Keratinocyte (primary cell): ENCODE measurements around the gene PDE11A. TPM values are rescaled to one million over a fixed set of nuclear protein-coding genes. Genes with fewer than 3 reads are reported as not detected.

Experiments used
- DNase-seq: peaks from one replicate; pipeline ENCODE4 v3.0.0-alpha.2; 2011; ENCODE audit warnings: low read depth, missing footprints, low spot score
- FAIRE-seq: peaks from 2 replicates; lab custom pipeline; 2011; peaks lifted over from hg19 to GRCh38; lab: Jason Lieb, UNC
- H2AFZ ChIP-seq: 2 replicates; pipeline ENCODE4 v1.6.0; 2012; ENCODE audit warnings: low read length, control low read depth, inconsistent platforms; ENCODE audit not compliant: control insufficient read depth
- H3K27ac ChIP-seq: 2 replicates; pipeline ENCODE4 v1.5.1; 2011; ENCODE audit warnings: low read length; ENCODE audit not compliant: control insufficient read depth, insufficient read depth
- H3K27me3 ChIP-seq: 3 replicates; pipeline ENCODE4 v1.6.0; 2011; ENCODE audit warnings: low read length; ENCODE audit not compliant: control insufficient read depth, insufficient read depth; ENCODE audit errors: extremely low read depth
- H3K36me3 ChIP-seq, 2 experiments: 2 replicates in 1 of 2; 3 replicates in 1 of 2; pipeline ENCODE4 v1.5.1; 2011; ENCODE audit warnings: low read length in 2 of 2, mild to moderate bottlenecking in 1 of 2; ENCODE audit not compliant: control insufficient read depth in 2 of 2, insufficient read depth in 2 of 2; ENCODE audit errors: extremely low read depth in 1 of 2
- H3K4me1 ChIP-seq: 3 replicates; pipeline ENCODE4 v1.5.1; 2011; ENCODE audit warnings: low read length; ENCODE audit not compliant: control insufficient read depth, insufficient read depth; ENCODE audit errors: extremely low read depth
- H3K4me2 ChIP-seq: 3 replicates; pipeline ENCODE4 v1.6.0; 2011; ENCODE audit warnings: low read depth, low read length; ENCODE audit not compliant: control insufficient read depth, insufficient read depth; ENCODE audit errors: extremely low read depth
- H3K4me3 ChIP-seq, 3 experiments: fragments of 200-600 bp in 1 of 3; sonication (generic) in 1 of 3; 2 replicates in 2 of 3; 3 replicates in 1 of 3; pipeline ENCODE4 v1.5.1; 2011 to 2016; ENCODE audit warnings: low read length in 3 of 3, mild to moderate bottlenecking in 3 of 3, control low read depth in 2 of 3, inconsistent platforms in 1 of 3, low read depth in 1 of 3, mixed read lengths in 1 of 3, mixed run types in 1 of 3, moderate library complexity in 1 of 3; ENCODE audit not compliant: control insufficient read depth in 2 of 3, insufficient read depth in 2 of 3; ENCODE audit errors: extremely low read depth in 1 of 3
- H3K79me2 ChIP-seq: 2 replicates; pipeline ENCODE4 v1.6.0; 2012; ENCODE audit warnings: low read length; ENCODE audit not compliant: control insufficient read depth, insufficient read depth
- H3K9ac ChIP-seq: 3 replicates; pipeline ENCODE4 v1.6.0; 2011; ENCODE audit warnings: low read length; ENCODE audit not compliant: control insufficient read depth, insufficient read depth; ENCODE audit errors: extremely low read depth
- H3K9me1 ChIP-seq: 3 replicates; pipeline ENCODE4 v1.6.0; 2011; ENCODE audit warnings: low read length; ENCODE audit not compliant: control insufficient read depth, insufficient read depth; ENCODE audit errors: extremely low read depth
- H3K9me3 ChIP-seq: 2 replicates; pipeline ENCODE4 v1.5.1; 2012; ENCODE audit warnings: low read depth, low read length; ENCODE audit not compliant: control insufficient read depth
- H4K20me1 ChIP-seq: 3 replicates; pipeline ENCODE4 v1.6.0; 2011; ENCODE audit warnings: low read length; ENCODE audit not compliant: control insufficient read depth, insufficient read depth; ENCODE audit errors: extremely low read depth
- EZH2 ChIP-seq: IDR thresholded peaks from one replicate; pipeline ENCODE4 v1.6.1; 2012; ENCODE audit warnings: inconsistent platforms, mild to moderate bottlenecking, low read length, moderate library complexity
- dilution Hi-C: fragments of 300-500 bp; cut with MboI; formaldehyde crosslinking; loops from one replicate; pipeline ENCODE4 v1.7.0; 2020; ENCODE audit warnings: low sequenced_read_pairs; ENCODE audit not compliant: extremely low pct_ligation_motif_present
- polyA plus RNA-seq, 5 experiments: library from polyadenylated mRNA; depleted of rRNA in 3 of 5; stranded (reverse) in 3 of 5; stranded (forward) in 1 of 5; unstranded in 1 of 5; fragments of >200 nt; gene quantifications; 1 replicate in 1 of 5; 2 replicates in 3 of 5; 3 replicates in 1 of 5; pipeline versions ENCODE4 v1.2.1 to v1.2.3, GENCODE V29; 2011 to 2012; ENCODE audit warnings: missing spikeins in 2 of 5, low read depth in 1 of 5, low replicate concordance in 1 of 5
- TF ChIP-seq, protein P1 (sequence below), 3 experiments: IDR thresholded peaks in 1 of 3; conservative IDR thresholded peaks in 1 of 3; optimal IDR thresholded peaks in 1 of 3; 2 replicates in 2 of 3; 3 replicates in 1 of 3; pipeline versions ENCODE3 to v1.5.1; 2011; ENCODE audit warnings: low read length in 3 of 3, mild to moderate bottlenecking in 3 of 3, moderate library complexity in 2 of 3, control low read depth in 1 of 3, inconsistent platforms in 1 of 3; ENCODE audit not compliant: insufficient read depth in 2 of 3; ENCODE audit errors: extremely low read depth in 1 of 3

Gene PDE11A
- polyA plus RNA-seq, 1 donor (not counting 4 experiments of a cell fraction or from before 2014, with no cell fraction given), result 0.01 TPM

DNA sequence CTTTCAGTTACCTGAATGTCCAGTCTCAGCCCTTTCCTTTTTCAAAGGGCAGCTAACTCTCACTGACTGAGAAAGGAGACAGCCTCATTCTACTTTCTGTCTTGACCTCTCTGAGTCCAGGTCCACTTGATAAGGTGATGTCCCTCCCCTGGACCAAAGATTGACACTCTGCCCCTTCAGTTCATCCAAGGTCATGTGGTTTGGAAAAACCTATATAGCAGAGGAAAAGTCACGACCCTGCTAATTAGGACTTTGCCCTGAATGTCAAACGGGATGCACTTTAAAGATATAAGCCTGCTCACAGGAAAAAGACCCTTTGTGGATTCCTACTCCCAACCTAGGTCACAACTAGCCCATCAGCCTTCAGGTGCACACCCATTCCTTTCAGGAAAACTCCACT is 471.7 kb downstream of the PDE11A start:
- dilution Hi-C loops, result no loop called here
- no peak overlapping the region for H2AFZ ChIP-seq

DNA sequence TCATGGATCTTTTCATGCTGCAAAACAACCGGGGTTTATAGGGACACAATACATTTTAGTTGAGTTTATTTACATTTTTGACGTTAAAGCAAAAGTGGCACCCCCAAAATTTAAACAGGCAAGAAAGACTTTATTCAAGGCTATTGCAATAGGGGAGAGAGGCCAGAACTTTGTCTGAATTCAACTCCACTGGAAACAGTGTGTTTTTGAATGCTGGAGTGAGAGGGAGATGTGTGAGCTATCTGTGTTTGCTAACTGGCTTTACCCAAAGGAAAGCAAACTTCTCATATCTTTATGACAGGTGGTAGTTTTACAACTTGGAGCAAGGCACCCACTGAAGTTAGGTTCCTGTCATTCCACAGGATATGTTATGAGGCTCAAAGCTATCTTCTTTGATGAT is 472.6 kb downstream of the PDE11A start:
- no peak overlapping the region for H3K4me2 ChIP-seq

More for the DNA sequence above, 471.7 kb downstream of the PDE11A start:
- no peaks in the 10 kb centered on the region for H3K9me3 ChIP-seq
- H3K27ac ChIP-seq, result no peak overlapping the region
- FAIRE-seq, result no peak
- DNase-seq, result no peak
- no peak overlapping the region for H3K4me3 ChIP-seq
- H3K27me3 ChIP-seq, result peaks cover 10% of the 10 kb centered on the region
- no peak overlapping the region for H3K4me2 ChIP-seq
- H3K9me1 ChIP-seq, result no peaks in the 10 kb centered on the region
- H4K20me1 ChIP-seq, result no peaks in the 10 kb centered on the region
- no peaks in the 10 kb centered on the region for H3K79me2 ChIP-seq
- TF ChIP-seq EZH2, result no peak
- TF ChIP-seq, protein P1, sequence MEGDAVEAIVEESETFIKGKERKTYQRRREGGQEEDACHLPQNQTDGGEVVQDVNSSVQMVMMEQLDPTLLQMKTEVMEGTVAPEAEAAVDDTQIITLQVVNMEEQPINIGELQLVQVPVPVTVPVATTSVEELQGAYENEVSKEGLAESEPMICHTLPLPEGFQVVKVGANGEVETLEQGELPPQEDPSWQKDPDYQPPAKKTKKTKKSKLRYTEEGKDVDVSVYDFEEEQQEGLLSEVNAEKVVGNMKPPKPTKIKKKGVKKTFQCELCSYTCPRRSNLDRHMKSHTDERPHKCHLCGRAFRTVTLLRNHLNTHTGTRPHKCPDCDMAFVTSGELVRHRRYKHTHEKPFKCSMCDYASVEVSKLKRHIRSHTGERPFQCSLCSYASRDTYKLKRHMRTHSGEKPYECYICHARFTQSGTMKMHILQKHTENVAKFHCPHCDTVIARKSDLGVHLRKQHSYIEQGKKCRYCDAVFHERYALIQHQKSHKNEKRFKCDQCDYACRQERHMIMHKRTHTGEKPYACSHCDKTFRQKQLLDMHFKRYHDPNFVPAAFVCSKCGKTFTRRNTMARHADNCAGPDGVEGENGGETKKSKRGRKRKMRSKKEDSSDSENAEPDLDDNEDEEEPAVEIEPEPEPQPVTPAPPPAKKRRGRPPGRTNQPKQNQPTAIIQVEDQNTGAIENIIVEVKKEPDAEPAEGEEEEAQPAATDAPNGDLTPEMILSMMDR (optimal IDR thresholded peaks at IDR 0.05 in 1 of 3, IDR thresholded peaks at IDR 0.05 in 1 of 3, conservative IDR thresholded peaks at IDR 0.05 in 1 of 3; ENCODE audit: extremely low read depth in 1 of 3, insufficient read depth in 2 of 3, low read length in 3 of 3), result no peak
- H3K36me3 ChIP-seq, result no peaks in the 10 kb centered on the region
- H3K9ac ChIP-seq, result no peak overlapping the region
- no peaks in the 10 kb centered on the region for H3K4me1 ChIP-seq

More for the DNA sequence above, 472.6 kb downstream of the PDE11A start:
- H3K27me3 ChIP-seq, result peaks cover 10% of the 10 kb centered on the region
- no peak overlapping the region for H3K9ac ChIP-seq
- FAIRE-seq (no peak), DNase-seq (no peak)
- no peak overlapping the region for H3K4me3 ChIP-seq
- no peaks in the 10 kb centered on the region for H4K20me1 ChIP-seq
- no peak overlapping the region for H2AFZ ChIP-seq
- H3K27ac ChIP-seq, result no peak overlapping the region
- H3K4me1 ChIP-seq, result no peaks in the 10 kb centered on the region
- H3K36me3 ChIP-seq, result no peaks in the 10 kb centered on the region
- dilution Hi-C loops, result no loop called here
- no peaks in the 10 kb centered on the region for H3K9me3 ChIP-seq
- TF ChIP-seq, protein P1 (optimal IDR thresholded peaks at IDR 0.05 in 1 of 3, IDR thresholded peaks at IDR 0.05 in 1 of 3, conservative IDR thresholded peaks at IDR 0.05 in 1 of 3; ENCODE audit: extremely low read depth in 1 of 3, insufficient read depth in 2 of 3, low read length in 3 of 3), result no peak
- TF ChIP-seq EZH2, result no peak
- no peaks in the 10 kb centered on the region for H3K9me1 ChIP-seq
- no peaks in the 10 kb centered on the region for H3K79me2 ChIP-seq
